Neural crest cell (in vitro differentiated cells): ENCODE results near the gene GABRG3. TPM values are rescaled to one million over a fixed set of nuclear protein-coding genes. Genes with fewer than 3 reads are reported as not detected.

Experiments used
- DNase-seq: peaks from one replicate; pipeline ENCODE4 v3.0.0; 2021; ENCODE audit warnings: low read depth, mixed read lengths, low spot score
- H3K27ac Mint-ChIP-seq: one replicate; pipeline ENCODE4 v1.8.0; 2021; ENCODE audit warnings: mild to moderate bottlenecking, mixed read lengths; ENCODE audit not compliant: unreplicated experiment
- H3K27me3 Mint-ChIP-seq: 2 replicates; pipeline ENCODE4 v1.8.0; 2021; ENCODE audit warnings: low read depth, mild to moderate bottlenecking, mixed read lengths
- H3K36me3 Mint-ChIP-seq: 2 replicates; pipeline ENCODE4 v1.8.0; 2021; ENCODE audit warnings: low read depth, mild to moderate bottlenecking, mixed read lengths
- H3K4me1 Mint-ChIP-seq: 2 replicates; pipeline ENCODE4 v1.8.0; 2021; ENCODE audit warnings: mixed read lengths
- H3K4me3 Mint-ChIP-seq: one replicate; pipeline ENCODE4 v1.8.0; 2021; ENCODE audit warnings: mild to moderate bottlenecking, mixed read lengths
- H3K9me3 Mint-ChIP-seq: 2 replicates; pipeline ENCODE4 v1.8.0; 2021; ENCODE audit warnings: mixed read lengths
- CTCF ChIP-seq: fragments of 200-600 bp; sonication (generic); conservative IDR thresholded peaks from 2 replicates; pipeline ENCODE4 v1.5.0; 2021; ENCODE audit warnings: antibody characterized with exemption, mild to moderate bottlenecking
- total RNA-seq: library from RNA; stranded (reverse); gene quantifications from 2 replicates; pipeline ENCODE4 v1.2.1, GENCODE V29; 2021

The GABRG3 gene
- total RNA-seq, 1 donor from 2014 or later, result 4.5 TPM

- no peaks in the 10 kb centered on the region for H3K4me1 Mint-ChIP-seq
- TF ChIP-seq CTCF, result no peak
- no peaks in the 10 kb centered on the region for H3K36me3 Mint-ChIP-seq
- no peak overlapping the region for H3K27ac Mint-ChIP-seq
- DNase-seq, result no peak
- no peak overlapping the region for H3K4me3 Mint-ChIP-seq
- H3K27me3 Mint-ChIP-seq, result no peaks in the 10 kb centered on the region
- peaks cover 10% of the 10 kb centered on the region for H3K9me3 Mint-ChIP-seq
Observed at GRCh38 chr15:27449941-27450340, 479.0 kb downstream of the GABRG3 start.

GRCh38 chr15:27454281-27455075 is 483.5 kb downstream of the GABRG3 start:
- no peak for DNase-seq
- H3K36me3 Mint-ChIP-seq, result no peaks in the 10 kb centered on the region
- no peaks in the 10 kb centered on the region for H3K4me1 Mint-ChIP-seq
- no peaks in the 10 kb centered on the region for H3K27me3 Mint-ChIP-seq
- no peak overlapping the region for H3K27ac Mint-ChIP-seq
- no peak for TF ChIP-seq CTCF
- H3K4me3 Mint-ChIP-seq, result no peak overlapping the region
- H3K9me3 Mint-ChIP-seq, result no peaks in the 10 kb centered on the region

DNA sequence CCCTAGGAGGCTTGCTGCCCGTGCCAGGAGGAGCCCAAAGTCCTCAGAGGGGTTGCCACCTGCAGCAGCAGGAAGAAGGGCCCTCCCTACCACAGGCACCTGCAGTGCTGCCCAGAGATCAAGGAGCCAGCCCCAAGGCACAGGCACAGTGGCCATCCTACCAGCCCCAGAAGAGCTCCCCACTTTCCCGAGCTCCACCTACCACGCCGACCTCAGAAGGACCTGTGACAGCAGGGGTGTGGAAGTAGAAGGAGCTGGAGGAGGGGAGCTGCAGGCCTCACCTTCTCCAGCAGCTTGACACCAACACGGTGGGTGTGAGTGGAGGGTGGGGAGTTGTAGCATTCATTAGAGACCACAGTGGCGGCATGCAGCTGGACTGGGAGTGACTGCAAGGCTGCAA is 485.8 kb downstream of the GABRG3 start:
- no peak for TF ChIP-seq CTCF
- H3K4me1 Mint-ChIP-seq, result no peaks in the 10 kb centered on the region
- H3K4me3 Mint-ChIP-seq, result no peak overlapping the region
- no peaks in the 10 kb centered on the region for H3K27me3 Mint-ChIP-seq
- no peak for DNase-seq
- H3K36me3 Mint-ChIP-seq, result no peaks in the 10 kb centered on the region
- H3K9me3 Mint-ChIP-seq, result no peaks in the 10 kb centered on the region
- H3K27ac Mint-ChIP-seq, result no peak overlapping the region

DNA sequence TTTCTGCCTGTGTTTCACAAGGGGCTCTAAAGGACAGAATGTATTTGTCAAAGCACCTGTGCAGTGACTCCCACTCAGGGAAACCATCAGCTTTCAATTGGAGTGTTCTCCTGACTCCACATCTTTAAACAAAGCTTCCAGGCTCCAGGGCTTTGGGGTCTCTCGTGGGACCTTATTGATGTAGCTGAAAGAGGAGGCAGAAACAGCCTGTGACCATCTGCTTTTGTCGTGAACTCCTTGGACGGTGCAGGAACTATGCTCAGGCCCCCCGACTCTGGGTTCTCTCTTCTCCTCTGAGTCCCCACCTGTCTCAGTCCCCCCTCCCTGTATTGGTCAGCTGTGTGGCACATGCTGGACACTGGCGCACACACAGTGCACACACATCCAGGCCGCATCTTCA is 486.8 kb downstream of the GABRG3 start:
- Mint-ChIP-seq H3K9me3 (no peaks in the 10 kb centered on the region), H3K27me3 (no peaks in the 10 kb centered on the region), H3K4me3 (no peak overlapping the region), H3K4me1 (no peaks in the 10 kb centered on the region), H3K36me3 (no peaks in the 10 kb centered on the region), H3K27ac (peak overlapping the region; percentile 50)
- no peak for DNase-seq
- no peak for TF ChIP-seq CTCF

DNA sequence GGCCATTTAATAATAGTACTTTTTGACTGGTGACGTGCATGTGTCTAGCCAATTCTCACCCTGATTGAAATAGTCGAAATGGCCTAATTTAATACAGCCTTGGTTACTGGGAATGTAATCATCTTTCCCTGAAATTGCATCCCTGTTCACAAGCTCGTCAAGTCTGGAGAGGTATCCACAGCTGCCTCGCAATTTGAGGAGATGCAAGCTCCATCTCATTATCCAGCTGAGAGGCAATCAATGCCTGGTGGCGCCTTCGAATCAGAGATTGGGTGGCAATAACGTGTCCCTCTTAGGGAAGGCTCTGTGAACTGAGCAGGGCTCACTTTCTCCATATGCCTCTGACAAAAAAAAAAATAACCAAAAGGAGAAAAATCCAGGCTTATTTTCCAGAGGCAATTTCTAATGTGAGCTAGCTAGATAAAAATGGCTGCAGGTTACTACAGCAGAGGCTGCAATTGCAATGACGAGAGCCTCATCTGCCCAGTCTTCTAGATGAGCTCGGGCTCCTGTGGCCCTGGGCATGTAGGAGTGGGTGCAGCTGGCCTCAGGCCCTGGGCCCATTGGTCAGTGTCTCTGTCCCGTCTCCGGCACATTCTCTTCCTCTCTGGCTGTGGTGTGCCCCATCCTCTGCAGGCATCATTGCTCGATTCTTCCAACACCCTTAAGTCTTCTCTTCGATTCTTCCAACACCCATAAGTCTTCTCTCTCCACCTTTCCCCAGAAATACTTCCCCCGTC is 487.5 kb downstream of the GABRG3 start:
- H3K27me3 Mint-ChIP-seq, result no peaks in the 10 kb centered on the region
- no peaks in the 10 kb centered on the region for H3K9me3 Mint-ChIP-seq
- no peak overlapping the region for H3K27ac Mint-ChIP-seq
- H3K4me3 Mint-ChIP-seq, result no peak overlapping the region
- H3K36me3 Mint-ChIP-seq, result no peaks in the 10 kb centered on the region
- H3K4me1 Mint-ChIP-seq, result no peaks in the 10 kb centered on the region
- no peak for TF ChIP-seq CTCF
- no peak for DNase-seq
